ENCODE data around the gene SYNJ2. TPM values are rescaled to one million over a fixed set of nuclear protein-coding genes. Genes with fewer than 3 reads are reported as not detected.

The SYNJ2 gene
- total and polyA plus RNA-seq, 3 donors from 2014 or later, result 5.8 to 17.7 (median 7.6) TPM

GRCh38 chr6:157987788-157988699, 6.4 kb downstream of the SYNJ2 start:
- DNase-seq, result no peak
- intact Hi-C loops (cut with DNase I; ENCODE audit: low total_unique reads), result loop anchor here (10.0 kb wide), 1 partner anchor 77 kb away; no protein-coding TSS in a partner anchor
- no peaks in the 10 kb centered on the region for H3K27me3 ChIP-seq
- no peak overlapping the region for H3K27ac ChIP-seq
- TF ChIP-seq CTCF (IDR thresholded peaks at IDR 0.05), result no peak
- TF ChIP-seq POLR2A (IDR thresholded peaks at IDR 0.05), result no peak
- H3K36me3 ChIP-seq (ENCODE audit: low read depth, missing control alignments), result no peaks in the 10 kb centered on the region
- WGBS, 2 donors, result 92 to 94% methylated on average over 16 to 20 of the region's 20 CpGs
- H3K4me3 ChIP-seq, result no peak overlapping the region
- H3K9me3 ChIP-seq, result no peaks in the 10 kb centered on the region
- H3K4me1 ChIP-seq, result peaks cover 9% of the 10 kb centered on the region

- no peaks in the 10 kb centered on the region for H3K9me3 ChIP-seq
- H3K27me3 ChIP-seq, result no peaks in the 10 kb centered on the region
- H3K27ac ChIP-seq, result no peak overlapping the region
- intact Hi-C loops (cut with DNase I; ENCODE audit: low total_unique reads), result loop anchor here (10.0 kb wide), 1 partner anchor 76 kb away; no protein-coding TSS in a partner anchor
- peaks cover 9% of the 10 kb centered on the region for H3K4me1 ChIP-seq
- 87 to 95% methylated on average over 7 to 8 of the region's 8 CpGs for WGBS, 2 donors
- TF ChIP-seq CTCF (IDR thresholded peaks at IDR 0.05) (no peak), POLR2A (IDR thresholded peaks at IDR 0.05) (no peak)
- no peaks in the 10 kb centered on the region for H3K36me3 ChIP-seq (ENCODE audit: low read depth, missing control alignments)
- H3K4me3 ChIP-seq, result no peak overlapping the region
- DNase-seq, result no peak
Measured at GRCh38 chr6:157988700-157989063, 7.0 kb downstream of the SYNJ2 start.

- 61 to 66% methylated on average over 11 to 20 of the region's 22 CpGs for WGBS, 2 donors
- DNase-seq, result peak; percentile 78
Measured at GRCh38 chr6:157989541-157990289, 8.1 kb downstream of the SYNJ2 start.

GRCh38 chr6:157990321-157991066, 8.8 kb downstream of the SYNJ2 start:
- H3K36me3 ChIP-seq (ENCODE audit: low read depth, missing control alignments), result no peaks in the 10 kb centered on the region
- WGBS, 2 donors, result 70% methylated on average over 8 to 15 of the region's 15 CpGs
- TF ChIP-seq CTCF (IDR thresholded peaks at IDR 0.05) (no peak), POLR2A (IDR thresholded peaks at IDR 0.05) (no peak)
- no peak overlapping the region for H3K4me3 ChIP-seq
- H3K27me3 ChIP-seq, result no peaks in the 10 kb centered on the region
- intact Hi-C loops (cut with DNase I; ENCODE audit: low total_unique reads), result no loop called here
- DNase-seq, result no peak
- H3K9me3 ChIP-seq, result no peaks in the 10 kb centered on the region
- peaks cover 9% of the 10 kb centered on the region for H3K4me1 ChIP-seq
- H3K27ac ChIP-seq, result no peak overlapping the region

More at GRCh38 chr6:157989541-157990289, 8.1 kb downstream of the SYNJ2 start:
- TF ChIP-seq POLR2A (IDR thresholded peaks at IDR 0.05), result no peak
- H3K4me3 ChIP-seq, result no peak overlapping the region
- no peaks in the 10 kb centered on the region for H3K27me3 ChIP-seq
- H3K27ac ChIP-seq, result no peak overlapping the region
- no peaks in the 10 kb centered on the region for H3K36me3 ChIP-seq (ENCODE audit: low read depth, missing control alignments)
- intact Hi-C loops (cut with DNase I; ENCODE audit: low total_unique reads), result loop anchor here (10.0 kb wide), 1 partner anchor 75 kb away; no protein-coding TSS in a partner anchor
- no peaks in the 10 kb centered on the region for H3K9me3 ChIP-seq
- H3K4me1 ChIP-seq, result peaks cover 9% of the 10 kb centered on the region
